K562 (cell line): Measurements from ENCODE around the gene GTF2H4. TPM values are rescaled to one million over a fixed set of nuclear protein-coding genes. Genes with fewer than 3 reads are reported as not detected.

ENCODE experiments used
- ATAC-seq: fragments of 200-7000 bp; cut with Tn5 transposase; 3 replicates; pipeline ENCODE4 v1.9.1; 2020; ENCODE audit warnings: moderate library complexity
- BruUV-seq: library from RNA; stranded (reverse); fragments of 400-500 nt; replicated peaks from 2 replicates; lab custom pipeline; 2021; lab: Mats Ljungman, UMichigan
- CTCF ChIA-PET: fragments of 300-600 bp; formaldehyde crosslinking; extraction: SDS; loops from one replicate; lab custom pipeline; 2021; ENCODE audit warnings: low intra/inter-chr PET ratio; lab: Yijun Ruan, JAX
- POLR2A ChIA-PET: fragments of 300-600, 350-650 bp; sonication (Branson Sonifier 250); formaldehyde crosslinking; extraction: SDS; loops from one replicate; lab custom pipeline; 2021; ENCODE audit warnings: antibody characterized with exemption, inconsistent platforms; lab: Yijun Ruan, JAX
- DNase-seq, 4 experiments: peaks; one replicate each; pipeline versions ENCODE4 v3.0.0 to v3.0.0-alpha.2; 2011 to 2018; ENCODE audit warnings: low spot score in 3 of 4, mixed read lengths in 3 of 4; ENCODE audit errors: extremely low read depth in 1 of 4
- FAIRE-seq: peaks from 2 replicates; lab custom pipeline; 2011; peaks lifted over from hg19 to GRCh38; lab: Jason Lieb, UNC
- H2AFZ ChIP-seq: 2 replicates; pipeline ENCODE4 v1.6.0; 2011; ENCODE audit warnings: low read depth, low read length, control low read depth, inconsistent platforms
- H3K27ac ChIP-seq: fragments of 200-600 bp; 3 replicates; pipeline ENCODE4 v1.8.0; 2011; ENCODE audit warnings: low read depth, mild to moderate bottlenecking, control low read depth, inconsistent platforms, low read length, moderate library complexity, mixed read lengths; ENCODE audit errors: extremely low read depth
- H3K27me3 ChIP-seq, 2 experiments: fragments of 300-600 bp in 1 of 2; 2 replicates in 1 of 2; 3 replicates in 1 of 2; pipeline versions ENCODE4 v1.6.0 to v1.8.0; 2011; ENCODE audit warnings: inconsistent platforms in 2 of 2, low read length in 2 of 2, mild to moderate bottlenecking in 1 of 2, mixed read lengths in 1 of 2, moderate library complexity in 1 of 2; ENCODE audit not compliant: control insufficient read depth in 2 of 2, insufficient read depth in 2 of 2
- H3K36me3 ChIP-seq: fragments of 300-600 bp; 3 replicates; pipeline ENCODE4 v1.8.0; 2011; ENCODE audit warnings: mild to moderate bottlenecking, low read length, inconsistent platforms; ENCODE audit not compliant: control insufficient read depth, insufficient read depth
- H3K4me1 ChIP-seq, 2 experiments: fragments of 200-600 bp in 1 of 2; replicated peaks in 1 of 2; 2 replicates in 1 of 2; 3 replicates in 1 of 2; pipeline versions ENCODE4 v1.5.1 to v1.8.0; 2011; ENCODE audit warnings: inconsistent platforms in 2 of 2, low read length in 2 of 2, mild to moderate bottlenecking in 1 of 2, mixed read lengths in 1 of 2, moderate library complexity in 1 of 2; ENCODE audit not compliant: control insufficient read depth in 2 of 2, insufficient read depth in 2 of 2
- H3K4me2 ChIP-seq: 2 replicates; pipeline ENCODE4 v1.6.1; 2011; ENCODE audit warnings: low read length, control low read depth, inconsistent platforms, mixed read lengths; ENCODE audit not compliant: insufficient read depth
- H3K4me3 ChIP-seq: fragments of 200-600 bp; sonication (generic), shearing (Covaris generic); 2 replicates; pipeline ENCODE4 v1.5.1; 2016; ENCODE audit warnings: control low read depth, inconsistent platforms
- H3K79me2 ChIP-seq: fragments of 200-600 bp; 3 replicates; pipeline ENCODE4 v1.8.0; 2011; ENCODE audit warnings: low read length, inconsistent platforms; ENCODE audit not compliant: control insufficient read depth, insufficient read depth
- H3K9ac ChIP-seq, 2 experiments: 2 replicates each; pipeline versions ENCODE4 v1.6.0 to v1.6.1; 2011; ENCODE audit warnings: low read depth in 2 of 2, low read length in 2 of 2, control low read depth in 1 of 2, inconsistent platforms in 1 of 2, mild to moderate bottlenecking in 1 of 2, mixed read lengths in 1 of 2; ENCODE audit not compliant: insufficient read depth in 1 of 2
- H3K9me1 ChIP-seq: one replicate; pipeline ENCODE4 v1.6.0; 2011; ENCODE audit warnings: inconsistent platforms, mild to moderate bottlenecking, low read length, moderate library complexity; ENCODE audit not compliant: control insufficient read depth, insufficient read depth
- H3K9me3 ChIP-seq: replicated peaks from 2 replicates; pipeline ENCODE4 v1.5.1; 2011; ENCODE audit warnings: low read depth, low read length, inconsistent platforms; ENCODE audit not compliant: control insufficient read depth, insufficient read depth
- H4K20me1 ChIP-seq: replicated peaks from 2 replicates; pipeline ENCODE4 v1.6.1; 2011; ENCODE audit warnings: low read length, inconsistent platforms, mixed read lengths; ENCODE audit not compliant: control insufficient read depth, insufficient read depth
- CTCF ChIP-seq, 3 experiments: IDR thresholded peaks in 2 of 3; conservative IDR thresholded peaks in 1 of 3; 2 replicates each; pipeline ENCODE4 v1.5.1; 2011 to 2012; ENCODE audit warnings: low read length in 3 of 3, mild to moderate bottlenecking in 3 of 3, control low read depth in 2 of 3, improper control_type of control experiment in 1 of 3, inconsistent platforms in 1 of 3, low read depth in 1 of 3, mixed read lengths in 1 of 3, moderate library complexity in 1 of 3; ENCODE audit not compliant: insufficient read depth in 2 of 3
- ID3 ChIP-seq, 2 experiments: fragments of 250-450 bp in 1 of 2; fragments of 450-650 bp in 1 of 2; sonication (Bioruptor Pico) in 1 of 2; IDR thresholded peaks; 2 replicates each; pipeline versions ENCODE4 v1.6.1 to v1.8.0; 2016 to 2021; ENCODE audit warnings: mild to moderate bottlenecking in 2 of 2, moderate library complexity in 2 of 2, missing compliant biosample characterization in 1 of 2, missing genetic modification characterization in 1 of 2
- KDM2B ChIP-seq: fragments of 250-450 bp; sonication (Bioruptor Pico); IDR thresholded peaks from 2 replicates; pipeline ENCODE4 v1.8.0; 2021; ENCODE audit warnings: mild to moderate bottlenecking, moderate library complexity
- MEF2D ChIP-seq: conservative IDR thresholded peaks from 2 replicates; pipeline ENCODE4 v1.6.1; 2016; ENCODE audit warnings: low read depth, missing genetic modification characterization, missing compliant biosample characterization
- NKRF ChIP-seq: fragments of 450-650 bp; IDR thresholded peaks from 2 replicates; pipeline ENCODE4 v1.6.1; 2016; ENCODE audit warnings: borderline replicate concordance
- TCF15 ChIP-seq: fragments of 250-450 bp; sonication (Bioruptor Pico); IDR thresholded peaks from 2 replicates; pipeline ENCODE4 v1.8.0; 2022; ENCODE audit warnings: moderate library complexity, mild to moderate bottlenecking, inconsistent platforms
- THAP12 ChIP-seq: fragments of 250-450 bp; sonication (Bioruptor Pico); IDR thresholded peaks from 2 replicates; pipeline ENCODE4 v1.9.0; 2021; ENCODE audit warnings: mild to moderate bottlenecking, inconsistent platforms
- WGBS: fragments of 100-300 bp; shearing (Covaris generic); methylation state at CpG from one replicate; pipeline ENCODE4 v1.1.6; 2016; ENCODE audit warnings: low coverage, mixed read lengths; ENCODE audit not compliant: insufficient coverage; ENCODE audit errors: missing lambda C conversion rate; 5-methylcytosine and 5-hydroxymethylcytosine counted together
- in situ Hi-C: fragments of 300-500 bp; cut with MboI; formaldehyde crosslinking; loops from 4 replicates; pipeline ENCODE4 v1.15.0; 2018; ENCODE audit warnings: inconsistent platforms, mixed read lengths
- intact Hi-C: fragments of 100-400 bp; cut with micrococcal nuclease; formaldehyde crosslinking; loops from 2 replicates; pipeline ENCODE4 v1.14.2; 2022
- polyA plus RNA-seq, 8 experiments: library from polyadenylated mRNA; depleted of rRNA in 4 of 8; stranded (reverse) in 5 of 8; unstranded in 3 of 8; fragments of >200 nt; fragmentation: Nextera tagmentation in 2 of 8; fragmentation: Illumina TruSeq in 1 of 8; extraction: Ambion mirVana in 2 of 8; extraction: Trizol in 1 of 8; gene quantifications; 2 replicates each; pipeline versions ENCODE4 v1.2.1 to v1.2.3, GENCODE V29; 2011 to 2014; ENCODE audit warnings: inconsistent platforms in 1 of 8, missing spikeins in 1 of 8
- total RNA-seq, 7 experiments: library from RNA; depleted of rRNA in 6 of 7; stranded (reverse); fragments of >200 nt in 6 of 7; fragmentation: Illumina TruSeq in 2 of 7; extraction: Trizol in 2 of 7; gene quantifications; 2 replicates each; pipeline versions ENCODE4 v1.2.1 to v1.2.3, GENCODE V29; 2011 to 2021; ENCODE audit warnings: low replicate concordance in 1 of 7

GTF2H4 gene
- total and polyA plus RNA-seq, 9 of the 15 experiments (the other 6 are each of a cell fraction or from before 2014, with no cell fraction given), result 3.6 to 86.1 (median 39.6) TPM

- TF ChIP-seq MEF2D (tag) (no peak), ID3 (CRISPR knock-in tag; IDR thresholded peaks at IDR 0.05) (no peak), ID3 (tag; IDR thresholded peaks at IDR 0.05) (no peak), TCF15 (no peak), CTCF (IDR thresholded peaks at IDR 0.05 in 2 of 3, conservative IDR thresholded peaks at IDR 0.05 in 1 of 3; ENCODE audit: insufficient read depth in 2 of 3, low read depth in 1 of 3, low read length in 3 of 3) (peak in 2 of 3 experiments; percentile 19 to 20; a peak in 1 of 6 replicates), THAP12 (CRISPR knock-in tag) (no peak), NKRF (no peak), KDM2B (CRISPR knock-in tag) (no peak)
- Histone ChIP-seq H3K9me3 (no peaks in the 10 kb centered on the region), H3K79me2 (no peaks in the 10 kb centered on the region), H3K27ac (no peak overlapping the region), H2AFZ (no peak overlapping the region), H4K20me1 (no peaks in the 10 kb centered on the region; the same call in 1 of the 2 replicates), H3K9me1 (no peaks in the 10 kb centered on the region), H3K36me3 (peaks cover 60% of the 10 kb centered on the region; the same call in 2 of the 3 replicates), H3K27me3 (no peaks in the 10 kb centered on the region), H3K4me3 (no peak overlapping the region), H3K9ac (no peak overlapping the region), H3K4me2 (no peak overlapping the region), H3K4me1 (peaks cover 0 to 11% of the 10 kb centered on the region in 2 experiments; a peak in 1 of 5 replicates)
- BruUV-seq, result no TSS peak
- no peak for ATAC-seq
- DNase-seq, result no peak
- intact Hi-C loops, result no loop called here
- ChIA-PET CTCF (no interaction called here), POLR2A (interaction anchor here (1.9 to 2.5 kb wide), 2 partner anchors 8 to 10 kb away, joined by 4 to 10 read pairs; partner anchors contain the start of gene GTF2H4)
- FAIRE-seq, result no peak
- 89% methylated on average over 15 of the region's 16 CpGs for WGBS
- in situ Hi-C loops, result no loop called here
Measured at GRCh38 chr6:30897882-30898281, 10.1 kb upstream of the GTF2H4 start.
